ENCODE results near the gene GPATCH3.
"Not testable (repeated sequence)": the region's sequence is repeated elsewhere in the genome, so short reads cannot be mapped to it uniquely, and the experiment has no call there.

The GPATCH3 gene, protein sequence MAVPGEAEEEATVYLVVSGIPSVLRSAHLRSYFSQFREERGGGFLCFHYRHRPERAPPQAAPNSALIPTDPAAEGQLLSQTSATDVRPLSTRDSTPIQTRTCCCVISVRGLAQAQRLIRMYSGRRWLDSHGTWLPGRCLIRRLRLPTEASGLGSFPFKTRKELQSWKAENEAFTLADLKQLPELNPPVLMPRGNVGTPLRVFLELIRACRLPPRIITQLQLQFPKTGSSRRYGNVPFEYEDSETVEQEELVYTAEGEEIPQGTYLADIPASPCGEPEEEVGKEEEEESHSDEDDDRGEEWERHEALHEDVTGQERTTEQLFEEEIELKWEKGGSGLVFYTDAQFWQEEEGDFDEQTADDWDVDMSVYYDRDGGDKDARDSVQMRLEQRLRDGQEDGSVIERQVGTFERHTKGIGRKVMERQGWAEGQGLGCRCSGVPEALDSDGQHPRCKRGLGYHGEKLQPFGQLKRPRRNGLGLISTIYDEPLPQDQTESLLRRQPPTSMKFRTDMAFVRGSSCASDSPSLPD

DNA sequence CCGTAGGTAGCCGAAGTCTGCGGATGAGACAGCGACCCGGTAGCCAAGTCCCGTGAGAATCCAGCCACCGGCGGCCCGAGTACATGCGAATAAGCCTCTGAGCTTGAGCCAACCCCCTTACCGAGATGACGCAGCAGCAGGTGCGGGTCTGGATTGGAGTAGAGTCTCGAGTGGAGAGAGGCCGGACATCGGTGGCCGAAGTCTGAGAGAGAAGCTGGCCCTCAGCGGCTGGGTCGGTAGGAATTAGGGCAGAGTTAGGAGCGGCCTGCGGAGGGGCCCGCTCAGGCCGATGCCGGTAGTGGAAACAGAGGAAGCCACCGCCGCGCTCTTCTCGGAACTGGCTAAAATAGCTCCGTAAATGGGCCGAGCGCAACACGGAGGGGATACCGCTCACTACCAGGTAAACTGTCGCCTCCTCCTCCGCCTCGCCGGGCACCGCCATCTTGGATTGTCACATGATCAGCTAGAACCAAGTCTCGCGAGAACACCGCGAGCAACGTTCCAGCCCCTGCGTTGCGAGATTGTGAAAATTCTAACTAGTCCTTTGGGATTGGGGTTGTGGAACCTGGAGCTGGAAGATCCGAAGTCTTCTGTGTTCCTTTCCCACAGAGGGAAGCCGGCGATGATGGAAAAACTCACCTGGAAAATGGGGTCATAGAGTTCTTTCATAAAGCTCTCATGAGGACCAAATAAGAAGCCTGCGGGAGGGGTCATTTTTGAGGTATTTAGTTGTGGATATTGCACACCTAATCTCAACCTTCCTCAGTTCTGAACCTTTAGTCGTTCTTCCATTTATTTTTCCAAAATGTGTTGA is at the start of gene GPATCH3:
Gene GPATCH3 (minus strand): TSS at position 467 of the 814 bp plus-strand sequence. CDS start 25 bp downstream, at position 442.
- H3K4me3 ChIP-seq (ENCODE audit: low read length): peak within 1 kb of the TSS; percentile 90
- no peak for TF ChIP-seq CTCF (conservative IDR thresholded peaks at IDR 0.05; ENCODE audit: low read depth, low read length)
- peak; percentile 79 for DNase-seq (ENCODE audit: low read depth)

- no peak for DNase-seq (ENCODE audit: low read depth)
- no peak overlapping the region for H3K4me3 ChIP-seq (ENCODE audit: low read length)
- TF ChIP-seq CTCF (conservative IDR thresholded peaks at IDR 0.05; ENCODE audit: low read depth, low read length): no peak
These were observed 49.7 kb upstream of the GPATCH3 start for GRCh38 chr1:26949926-26950319.

DNA sequence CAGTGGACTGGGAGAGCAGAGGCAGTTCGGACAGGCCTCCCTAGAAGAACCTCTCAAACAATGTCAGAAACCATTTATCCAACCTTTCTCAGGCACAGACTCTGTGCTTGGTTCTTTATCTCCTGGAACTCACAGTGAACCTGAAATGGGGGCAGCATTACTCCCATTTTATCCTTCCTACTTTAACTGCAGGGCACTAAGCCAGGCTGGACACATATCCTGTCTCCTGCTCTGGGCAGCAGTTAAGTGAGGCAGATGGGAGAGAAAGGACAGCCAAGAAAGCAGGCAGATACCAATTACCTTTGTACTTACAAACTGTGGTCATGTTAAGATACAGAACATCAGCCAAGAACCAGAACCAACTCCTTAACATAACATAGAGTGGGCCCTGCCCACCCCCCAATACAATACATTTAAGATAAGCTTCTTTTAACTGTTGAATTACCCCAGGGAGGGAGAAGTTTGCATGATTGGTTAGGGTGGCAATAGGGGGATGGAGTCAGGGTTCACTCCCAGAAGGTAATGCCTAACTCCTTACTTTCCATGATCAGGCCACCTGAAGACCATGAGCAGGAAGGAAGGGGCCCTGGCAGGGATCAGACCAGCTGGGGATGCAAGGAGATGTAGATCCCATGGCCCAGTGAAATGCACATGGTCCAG is 49.1 kb upstream of the GPATCH3 start:
- H3K4me3 ChIP-seq (ENCODE audit: low read length): no peak overlapping the region
- no peak for TF ChIP-seq CTCF (conservative IDR thresholded peaks at IDR 0.05; ENCODE audit: low read depth, low read length)
- DNase-seq (ENCODE audit: low read depth): no peak

DNA sequence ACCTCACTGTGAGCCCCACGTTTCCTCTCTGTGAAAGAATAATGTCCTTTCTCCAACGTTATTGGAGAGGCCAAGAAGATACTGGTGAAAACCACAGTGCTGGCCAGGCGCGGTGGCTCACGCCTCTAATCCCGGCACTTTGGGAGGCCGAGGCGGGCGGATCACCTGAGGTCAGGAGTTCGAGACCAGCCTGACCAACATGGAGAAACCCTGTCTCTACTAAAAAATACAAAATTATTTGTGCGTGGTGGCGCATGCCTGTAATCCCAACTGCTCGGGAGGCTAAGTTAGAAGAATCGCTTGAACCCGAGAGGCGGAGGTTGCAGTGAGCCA is 48.4 kb upstream of the GPATCH3 start:
- DNase-seq (ENCODE audit: low read depth); H3K4me3 ChIP-seq (ENCODE audit: low read length): not testable (repeated sequence)

GRCh38 chr1:26946270-26946669 is 46.0 kb upstream of the GPATCH3 start:
- DNase-seq (ENCODE audit: low read depth): no peak
- TF ChIP-seq CTCF (conservative IDR thresholded peaks at IDR 0.05; ENCODE audit: low read depth, low read length): no peak
- H3K4me3 ChIP-seq (ENCODE audit: low read length): no peak overlapping the region

- H3K4me3 ChIP-seq (ENCODE audit: low read length): no peak overlapping the region
- no peak for DNase-seq (ENCODE audit: low read depth)
- peak; percentile 6 for TF ChIP-seq CTCF (conservative IDR thresholded peaks at IDR 0.05; ENCODE audit: low read depth, low read length)
These were observed 45.5 kb upstream of the GPATCH3 start for GRCh38 chr1:26945728-26946127.

GRCh38 chr1:26945138-26945537 is 44.9 kb upstream of the GPATCH3 start:
- no peak for DNase-seq (ENCODE audit: low read depth)
- no peak for TF ChIP-seq CTCF (conservative IDR thresholded peaks at IDR 0.05; ENCODE audit: low read depth, low read length)
- H3K4me3 ChIP-seq (ENCODE audit: low read length): no peak overlapping the region
